Stomach (tissue), 9 donors: ENCODE data around the gene FGF8. TPM values are rescaled to one million over a fixed set of nuclear protein-coding genes. Genes with fewer than 3 reads are reported as not detected.
"Not testable (repeated sequence)": the region's sequence is repeated elsewhere in the genome, so short reads cannot be mapped to it uniquely, and the experiment has no call there.

Experiments used
- DNase-seq, 2 donors: peaks; one replicate each; pipeline versions ENCODE4 v3.0.0 to v3.0.0-alpha.2; 2013 to 2019
- H3K27ac ChIP-seq, 5 donors: fragments of 200-600 bp in 4 of 5; sonication (generic) in 4 of 5; one replicate each; pipeline ENCODE4 v1.5.1; 2013 to 2019; ENCODE audit warnings: mild to moderate bottlenecking in 1 of 5, moderate library complexity in 1 of 5
- H3K27me3 ChIP-seq, 3 donors: fragments of 200-600 bp; sonication (generic); one replicate each; pipeline ENCODE4 v1.5.1; 2017 to 2019; ENCODE audit warnings: mixed run types in 1 of 3
- H3K36me3 ChIP-seq, 4 donors: fragments of 200-600 bp; sonication (generic); 1 replicate in 3 of 4; 2 replicates in 1 of 4; pipeline ENCODE4 v1.5.1; 2016 to 2019
- H3K4me1 ChIP-seq, 4 donors: fragments of 200-600 bp; sonication (generic); one replicate each; pipeline ENCODE4 v1.5.1; 2016 to 2019
- H3K4me3 ChIP-seq, 4 donors: fragments of 200-600 bp; sonication (generic) in 3 of 4; one replicate each; pipeline ENCODE4 v1.5.1; 2016 to 2019; ENCODE audit warnings: mild to moderate bottlenecking in 1 of 4
- H3K9me3 ChIP-seq, 4 donors: fragments of 200-600 bp; sonication (generic); one replicate each; pipeline ENCODE4 v1.5.1; 2016 to 2019
- CTCF ChIP-seq, 7 experiments: fragments of 450-650 bp in 4 of 7; fragments of 200-600 bp in 3 of 7; sonication (generic) in 3 of 7; IDR thresholded peaks; one replicate each; pipeline ENCODE4 v1.5.1; 2016 to 2019; ENCODE audit warnings: antibody characterized with exemption in 7 of 7, control low read depth in 2 of 7, mild to moderate bottlenecking in 1 of 7
- EP300 ChIP-seq: sonication (generic); formaldehyde crosslinking; IDR thresholded peaks from one replicate; pipeline ENCODE4 v1.6.1; 2017; ENCODE audit warnings: antibody characterized with exemption
- POLR2A ChIP-seq, 4 donors: fragments of 450-650 bp; IDR thresholded peaks; one replicate each; pipeline ENCODE4 v1.6.1; 2016; ENCODE audit warnings: antibody characterized with exemption in 4 of 4, control low read depth in 2 of 4, mild to moderate bottlenecking in 1 of 4, moderate library complexity in 1 of 4
- POLR2AphosphoS5 ChIP-seq, 3 donors: sonication (generic); formaldehyde crosslinking; IDR thresholded peaks; one replicate each; pipeline ENCODE4 v1.6.1; 2016; ENCODE audit warnings: antibody characterized with exemption in 3 of 3
- WGBS, 5 donors: extraction: QIAGEN DNeasy Blood & Tissue Kit in 3 of 5; methylation state at CpG; one replicate each; pipeline versions ENCODE4 v1.1.5 to v1.1.7; 2013 to 2018; 5-methylcytosine and 5-hydroxymethylcytosine counted together
- intact Hi-C: fragments of 100-400 bp; cut with DNase I; formaldehyde crosslinking; loops from one replicate; pipeline ENCODE4 v1.15.1; 2023; ENCODE audit warnings: low total_unique reads
- polyA plus RNA-seq, 3 donors: library from polyadenylated mRNA; stranded (reverse); fragments of 200-250 nt; gene quantifications; one replicate each; pipeline ENCODE4 v1.2.3, GENCODE V29; 2013
- total RNA-seq, 5 donors: library from RNA; depleted of rRNA; stranded (reverse); fragments of >200 nt; gene quantifications; one replicate each; pipeline versions ENCODE4 v1.1.0 to v1.2.3, GENCODE V29; 2014 to 2016
- donor health status: healthy with polysubstance abuse.
- donor health status: Bipolar disorder and iron deficiency.
- donor health status: healthy.

Gene FGF8
- total and polyA plus RNA-seq, 8 donors: not detected

DNA sequence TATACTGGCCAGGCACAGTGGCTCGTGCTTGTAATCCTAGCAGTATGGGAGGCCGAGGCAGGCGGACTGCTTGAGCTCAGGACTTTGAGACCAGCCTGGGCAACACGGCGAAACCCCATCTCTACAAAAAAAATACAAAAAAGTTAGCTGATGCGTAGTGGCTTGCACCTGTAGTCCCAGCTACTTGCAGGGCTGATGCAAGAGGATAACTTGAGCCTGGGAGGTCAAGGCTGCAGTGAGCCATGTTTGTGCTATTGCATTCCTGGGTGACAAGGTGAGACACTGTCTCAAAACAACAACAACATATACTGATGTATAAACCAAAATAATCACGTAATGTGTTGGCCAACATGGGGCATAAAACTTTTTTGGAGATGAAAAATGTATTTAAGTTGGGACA lies 13.8 kb upstream of the FGF8 start:
- intact Hi-C loops: no loop called here
- Histone ChIP-seq H3K27ac (no peak overlapping the region), H3K36me3 (peaks cover 83 to 100% (median 100%) of the 10 kb centered on the region in 4 donors), H3K9me3 (no peaks in the 10 kb centered on the region), H3K4me3 (no peak overlapping the region), H3K4me1 (peaks cover 0 to 6% (median 3%) of the 10 kb centered on the region in 4 donors), H3K27me3 (no peaks in the 10 kb centered on the region)
- 91 to 96% (median 95%) methylated on average over 7 of the region's 7 CpGs for WGBS, 5 donors
- no peak for DNase-seq
- no peak for TF ChIP-seq POLR2A (IDR thresholded peaks at IDR 0.05)
- TF ChIP-seq POLR2AphosphoS5 (IDR thresholded peaks at IDR 0.05): no peak
- TF ChIP-seq CTCF (IDR thresholded peaks at IDR 0.05): no peak
- no peak for TF ChIP-seq EP300

DNA sequence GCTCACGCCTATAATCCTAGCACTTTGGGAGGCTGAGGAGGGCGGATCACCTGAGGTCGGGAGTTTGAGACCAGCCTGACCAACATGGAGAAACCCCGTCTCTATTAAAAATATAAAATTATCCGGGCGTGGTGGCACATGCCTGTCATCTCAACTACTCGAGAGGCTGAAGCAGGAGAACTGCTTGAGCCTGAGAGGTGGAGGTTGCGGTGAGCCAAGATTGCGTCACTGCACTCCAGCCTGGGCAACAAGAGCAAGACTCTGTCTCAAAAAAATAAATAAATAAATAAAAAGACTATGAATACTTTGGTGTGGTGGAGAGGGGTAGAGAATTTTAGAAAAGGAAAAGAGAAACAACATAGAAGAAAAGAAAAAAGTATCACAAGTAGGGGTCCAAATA lies 13.3 kb upstream of the FGF8 start:
- WGBS, 5 donors: 85 to 94% (median 93%) methylated on average over 9 of the region's 9 CpGs
- peaks cover 79 to 100% (median 100%) of the 10 kb centered on the region in 4 donors for H3K36me3 ChIP-seq
- H3K27ac ChIP-seq, DNase-seq, H3K27me3 ChIP-seq, H3K9me3 ChIP-seq, H3K4me3 ChIP-seq, intact Hi-C loops: not testable (repeated sequence)
- peaks cover under 1 to 11% (median 5%) of the 10 kb centered on the region in 4 donors for H3K4me1 ChIP-seq

DNA sequence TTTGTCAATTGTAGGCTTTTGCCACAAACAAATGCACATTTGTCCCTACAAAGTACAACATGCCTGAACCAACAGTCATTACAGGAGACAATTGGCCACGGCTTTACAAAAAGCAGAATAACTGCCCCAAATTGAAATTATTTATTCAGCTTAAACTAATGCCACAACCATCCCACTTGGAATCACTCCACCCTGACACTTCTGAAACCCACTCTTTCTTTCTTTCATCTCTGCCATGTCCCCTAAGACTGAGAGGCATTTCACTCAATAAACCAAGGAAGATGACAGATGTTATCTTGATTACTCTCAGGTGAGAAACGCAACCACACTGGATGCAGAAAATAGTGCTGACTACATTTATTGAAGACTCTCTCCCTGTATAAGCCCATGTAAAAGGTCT lies 9.9 kb upstream of the FGF8 start:
- Histone ChIP-seq H3K36me3 (peaks cover 47 to 69% (median 67%) of the 10 kb centered on the region in 4 donors), H3K27ac (no peak overlapping the region), H3K27me3 (no peaks in the 10 kb centered on the region), H3K9me3 (no peaks in the 10 kb centered on the region), H3K4me1 (peaks cover 20 to 44% (median 36%) of the 10 kb centered on the region in 4 donors), H3K4me3 (no peak overlapping the region)
- DNase-seq: no peak
- intact Hi-C loops: no loop called here
- 82 to 87% (median 85%) methylated on average over 2 of the region's 2 CpGs for WGBS, 5 donors
- TF ChIP-seq POLR2AphosphoS5 (IDR thresholded peaks at IDR 0.05) (no peak), POLR2A (IDR thresholded peaks at IDR 0.05) (no peak), EP300 (no peak), CTCF (IDR thresholded peaks at IDR 0.05) (no peak)

DNA sequence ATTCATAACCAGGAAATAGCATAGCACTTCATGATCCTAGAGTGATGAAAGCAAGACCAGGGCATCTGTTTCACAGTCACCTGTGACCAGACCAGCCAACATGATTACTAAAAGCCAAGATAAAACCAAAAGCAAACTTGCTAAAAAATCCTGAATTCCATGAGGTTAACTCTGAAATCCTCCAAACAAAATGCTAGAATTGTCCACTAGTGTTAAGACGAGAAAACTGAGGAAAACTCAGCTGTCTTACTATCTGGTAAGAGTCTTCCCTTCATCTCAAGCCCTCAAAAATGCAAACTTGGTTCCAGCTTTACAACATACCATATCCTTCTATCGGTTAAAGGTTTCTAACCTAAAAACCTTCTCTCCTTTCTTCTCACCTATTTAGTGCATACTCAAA lies 8.6 kb upstream of the FGF8 start:
- TF ChIP-seq POLR2AphosphoS5 (IDR thresholded peaks at IDR 0.05) (no peak), POLR2A (IDR thresholded peaks at IDR 0.05) (no peak), EP300 (no peak), CTCF (IDR thresholded peaks at IDR 0.05) (no peak)
- intact Hi-C loops: loop anchor here (5.0 kb wide), 1 partner anchor 182 kb away; no protein-coding TSS in a partner anchor

GRCh38 chr10:101783736-101784118 lies 7.8 kb upstream of the FGF8 start:
- intact Hi-C loops: loop anchor here (5.0 kb wide), 1 partner anchor 181 kb away; no protein-coding TSS in a partner anchor
- H3K27ac ChIP-seq: peak overlapping the region in 4 of 5 donors; percentile 53 to 72 (median 60)

More for the DNA sequence above, 8.6 kb upstream of the FGF8 start:
- no peaks in the 10 kb centered on the region for H3K9me3 ChIP-seq
- H3K27me3 ChIP-seq: peaks cover 0 to 3% (median 2%) of the 10 kb centered on the region in 3 donors
- H3K4me1 ChIP-seq: peaks cover 29 to 57% (median 48%) of the 10 kb centered on the region in 4 donors
- peaks cover 36 to 56% (median 54%) of the 10 kb centered on the region in 4 donors for H3K36me3 ChIP-seq
- WGBS, 5 donors: 78 to 90% (median 89%) methylated on average over 2 of the region's 2 CpGs
- H3K4me3 ChIP-seq: no peak overlapping the region
- no peak for DNase-seq
- no peak overlapping the region for H3K27ac ChIP-seq

More at GRCh38 chr10:101783736-101784118, 7.8 kb upstream of the FGF8 start:
- peaks cover 0 to 11% (median 10%) of the 10 kb centered on the region in 3 donors for H3K27me3 ChIP-seq
- peaks cover 27 to 48% (median 46%) of the 10 kb centered on the region in 4 donors for H3K36me3 ChIP-seq
- DNase-seq: no peak
- no peaks in the 10 kb centered on the region for H3K9me3 ChIP-seq
- H3K4me3 ChIP-seq: peak overlapping the region; percentile 56 to 71 (median 64)
- 47 to 52% (median 50%) methylated on average over 10 of the region's 10 CpGs for WGBS, 5 donors
- TF ChIP-seq POLR2A (IDR thresholded peaks at IDR 0.05): no peak
- TF ChIP-seq EP300: no peak
- no peak for TF ChIP-seq CTCF (IDR thresholded peaks at IDR 0.05)
- TF ChIP-seq POLR2AphosphoS5 (IDR thresholded peaks at IDR 0.05): no peak
- peaks cover 37 to 65% (median 57%) of the 10 kb centered on the region in 4 donors for H3K4me1 ChIP-seq
